ENCODE measurements around the gene PLEKHB1. TPM values are rescaled to one million over a fixed set of nuclear protein-coding genes. Genes with fewer than 3 reads are reported as not detected.

Gene PLEKHB1
- total RNA-seq, 1 experiment from 2014 or later = 12.7 TPM

DNA sequence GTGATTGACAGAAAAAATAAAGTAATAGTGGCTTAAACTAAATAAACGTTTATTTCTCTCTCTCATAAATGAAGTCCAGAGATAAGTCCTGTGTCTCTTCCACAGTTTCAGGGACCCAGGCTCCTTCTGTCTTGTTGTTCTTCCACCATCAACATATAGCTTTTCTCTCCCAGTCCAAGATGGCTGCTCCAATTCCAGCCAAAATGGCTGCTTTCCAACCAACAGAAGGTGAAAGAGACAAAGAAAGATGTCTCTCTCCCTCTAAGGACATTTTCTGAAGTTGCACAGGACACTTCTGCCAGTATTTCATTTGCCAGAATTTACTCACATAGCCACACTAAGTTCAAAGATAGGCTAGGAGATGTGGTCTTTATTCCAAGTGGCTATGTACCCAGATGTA is 9.4 kb upstream of the PLEKHB1 start:
- Mint-ChIP-seq H3K4me3 (ENCODE audit: unreplicated experiment) (no peak overlapping the region), H3K27ac (ENCODE audit: unreplicated experiment) (no peak overlapping the region), H3K9me3 (ENCODE audit: unreplicated experiment) (no peaks in the 10 kb centered on the region), H3K36me3 (ENCODE audit: insufficient read depth, unreplicated experiment) (no peaks in the 10 kb centered on the region), H3K4me1 (ENCODE audit: low read depth, unreplicated experiment) (no peaks in the 10 kb centered on the region), H3K27me3 (ENCODE audit: insufficient read depth, unreplicated experiment) (no peaks in the 10 kb centered on the region)
- H3K4me3 ChIP-seq (ENCODE audit: low read depth, low read length) = no peak overlapping the region
- no peaks in the 10 kb centered on the region for H3K36me3 ChIP-seq (ENCODE audit: control insufficient read depth, insufficient read depth, low read length)
- DNase-seq = no peak
- ChIA-PET CTCF (interaction anchor here (0.8 to 0.9 kb wide), 2 partner anchors 11 to 142 kb away, joined by 3 read pairs; no protein-coding TSS in a partner anchor), POLR2A (no interaction called here)
- BruUV-seq (replicated peaks) = no TSS peak
- H3K9me3 ChIP-seq = no peaks in the 10 kb centered on the region; the same call in 1 of the 2 replicates
- no peaks in the 10 kb centered on the region for H3K27me3 ChIP-seq (replicated peaks; ENCODE audit: control insufficient read depth, insufficient read depth, low read length)
- intact Hi-C loops (cut with micrococcal nuclease; ENCODE audit: unreplicated experiment) = no loop called here
- H3K4me1 ChIP-seq = no peaks in the 10 kb centered on the region
- TF ChIP-seq, protein P1, sequence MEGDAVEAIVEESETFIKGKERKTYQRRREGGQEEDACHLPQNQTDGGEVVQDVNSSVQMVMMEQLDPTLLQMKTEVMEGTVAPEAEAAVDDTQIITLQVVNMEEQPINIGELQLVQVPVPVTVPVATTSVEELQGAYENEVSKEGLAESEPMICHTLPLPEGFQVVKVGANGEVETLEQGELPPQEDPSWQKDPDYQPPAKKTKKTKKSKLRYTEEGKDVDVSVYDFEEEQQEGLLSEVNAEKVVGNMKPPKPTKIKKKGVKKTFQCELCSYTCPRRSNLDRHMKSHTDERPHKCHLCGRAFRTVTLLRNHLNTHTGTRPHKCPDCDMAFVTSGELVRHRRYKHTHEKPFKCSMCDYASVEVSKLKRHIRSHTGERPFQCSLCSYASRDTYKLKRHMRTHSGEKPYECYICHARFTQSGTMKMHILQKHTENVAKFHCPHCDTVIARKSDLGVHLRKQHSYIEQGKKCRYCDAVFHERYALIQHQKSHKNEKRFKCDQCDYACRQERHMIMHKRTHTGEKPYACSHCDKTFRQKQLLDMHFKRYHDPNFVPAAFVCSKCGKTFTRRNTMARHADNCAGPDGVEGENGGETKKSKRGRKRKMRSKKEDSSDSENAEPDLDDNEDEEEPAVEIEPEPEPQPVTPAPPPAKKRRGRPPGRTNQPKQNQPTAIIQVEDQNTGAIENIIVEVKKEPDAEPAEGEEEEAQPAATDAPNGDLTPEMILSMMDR (IDR thresholded peaks at IDR 0.05; ENCODE audit: insufficient read depth in 1 of 2, low read depth in 1 of 2, low read length in 1 of 2, severe bottlenecking in 1 of 2, unreplicated experiment in 1 of 2) = no peak

DNA sequence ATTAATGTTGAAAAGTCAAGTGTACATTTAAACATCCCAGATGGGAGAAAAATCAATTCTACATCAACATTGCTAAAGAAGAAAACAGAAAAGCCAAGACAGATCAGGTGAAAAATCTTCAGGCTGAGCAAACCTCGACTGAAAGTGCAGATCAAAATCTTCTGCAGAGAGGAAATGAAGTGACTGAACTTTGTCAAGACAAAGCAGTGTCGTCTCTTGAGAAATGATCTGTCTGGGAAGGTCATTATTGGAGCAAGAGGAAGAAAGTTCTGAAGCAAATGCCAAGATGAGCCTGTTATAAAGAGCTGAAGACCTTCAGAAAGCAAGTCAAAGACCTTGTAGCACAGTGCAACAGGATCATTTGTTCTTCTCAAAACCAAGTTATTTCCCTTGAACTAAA is 5.8 kb upstream of the PLEKHB1 start:
- Mint-ChIP-seq H3K36me3 (ENCODE audit: insufficient read depth, unreplicated experiment) (no peaks in the 10 kb centered on the region), H3K27ac (ENCODE audit: unreplicated experiment) (no peak overlapping the region), H3K4me3 (ENCODE audit: unreplicated experiment) (no peak overlapping the region), H3K4me1 (ENCODE audit: low read depth, unreplicated experiment) (peaks cover 8% of the 10 kb centered on the region), H3K9me3 (ENCODE audit: unreplicated experiment) (no peaks in the 10 kb centered on the region), H3K27me3 (ENCODE audit: insufficient read depth, unreplicated experiment) (no peaks in the 10 kb centered on the region)
- no peaks in the 10 kb centered on the region for H3K36me3 ChIP-seq (ENCODE audit: control insufficient read depth, insufficient read depth, low read length)
- no peak for DNase-seq
- H3K27me3 ChIP-seq (replicated peaks; ENCODE audit: control insufficient read depth, insufficient read depth, low read length) = no peaks in the 10 kb centered on the region
- ChIA-PET CTCF (interaction anchor here (0.5 to 1.5 kb wide), 3 partner anchors 15 to 290 kb away, joined by 3 to 6 read pairs (median 3); no protein-coding TSS in a partner anchor), POLR2A (interaction anchor here (0.5 kb wide), 1 partner anchor 15 kb away, joined by 3 read pairs; no protein-coding TSS in a partner anchor)
- intact Hi-C loops (cut with micrococcal nuclease; ENCODE audit: unreplicated experiment) = no loop called here
- no TSS peak for BruUV-seq (replicated peaks)
- no peaks in the 10 kb centered on the region for H3K4me1 ChIP-seq
- no peaks in the 10 kb centered on the region; the same call in 1 of the 2 replicates for H3K9me3 ChIP-seq
- TF ChIP-seq, protein P1 (IDR thresholded peaks at IDR 0.05; ENCODE audit: insufficient read depth in 1 of 2, low read depth in 1 of 2, low read length in 1 of 2, severe bottlenecking in 1 of 2, unreplicated experiment in 1 of 2) = no peak
- H3K4me3 ChIP-seq (ENCODE audit: low read depth, low read length) = no peak overlapping the region

- Mint-ChIP-seq H3K27ac (ENCODE audit: unreplicated experiment) (no peak overlapping the region), H3K9me3 (ENCODE audit: unreplicated experiment) (no peaks in the 10 kb centered on the region), H3K27me3 (ENCODE audit: insufficient read depth, unreplicated experiment) (no peaks in the 10 kb centered on the region), H3K4me3 (ENCODE audit: unreplicated experiment) (no peak overlapping the region), H3K4me1 (ENCODE audit: low read depth, unreplicated experiment) (peaks cover 13% of the 10 kb centered on the region), H3K36me3 (ENCODE audit: insufficient read depth, unreplicated experiment) (no peaks in the 10 kb centered on the region)
- CTCF ChIA-PET = no interaction called here
- no peak overlapping the region for H3K4me3 ChIP-seq (ENCODE audit: low read depth, low read length)
- no peak for DNase-seq
- TF ChIP-seq, protein P1 (IDR thresholded peaks at IDR 0.05; ENCODE audit: insufficient read depth in 1 of 2, low read depth in 1 of 2, low read length in 1 of 2, severe bottlenecking in 1 of 2, unreplicated experiment in 1 of 2) = no peak
- no peaks in the 10 kb centered on the region; the same call in 1 of the 2 replicates for H3K9me3 ChIP-seq
- H3K4me1 ChIP-seq = no peaks in the 10 kb centered on the region
- BruUV-seq (replicated peaks) = no TSS peak
- H3K27me3 ChIP-seq (replicated peaks; ENCODE audit: control insufficient read depth, insufficient read depth, low read length) = no peaks in the 10 kb centered on the region
- POLR2A ChIA-PET = interaction anchor here (0.6 kb wide), 1 partner anchor 17 kb away, joined by 3 read pairs; no protein-coding TSS in a partner anchor
- intact Hi-C loops (cut with micrococcal nuclease; ENCODE audit: unreplicated experiment) = no loop called here
- no peaks in the 10 kb centered on the region for H3K36me3 ChIP-seq (ENCODE audit: control insufficient read depth, insufficient read depth, low read length)
Measured at GRCh38 chr11:73641668-73642067, 4.7 kb upstream of the PLEKHB1 start.
